ENCODE results near the gene DRC1. TPM values are rescaled to one million over a fixed set of nuclear protein-coding genes. Genes with fewer than 3 reads are reported as not detected.

DRC1 gene
- total and polyA plus RNA-seq, 2 of the 13 experiments (the other 11 are each of a cell fraction or from before 2014, with no cell fraction given) = 0.07 TPM; not detected in 1

- Histone ChIP-seq H4K20me1 (ENCODE audit: insufficient read depth, low read length) (no peaks in the 10 kb centered on the region), H3K27ac (ENCODE audit: extremely low read length, insufficient read depth, low read length) (no peak overlapping the region), H3K27me3 (ENCODE audit: control insufficient read depth in 1 of 2, insufficient read depth in 2 of 2, low read length in 2 of 2) (peaks cover 3 to 89% of the 10 kb centered on the region in 2 experiments; a peak in 4 of 5 replicates), H3K4me1 (ENCODE audit: insufficient read depth, low read length) (no peaks in the 10 kb centered on the region), H2AFZ (ENCODE audit: low read length) (no peak overlapping the region), H3K79me2 (ENCODE audit: insufficient read depth, low read length) (no peaks in the 10 kb centered on the region), H3K4me2 (ENCODE audit: low read depth, low read length) (no peak overlapping the region), H3K36me3 (replicated peaks in 1 of 2; ENCODE audit: control insufficient read depth in 1 of 2, insufficient read depth in 2 of 2, low read length in 2 of 2) (no peaks in the 10 kb centered on the region), H3K9ac (ENCODE audit: insufficient read depth, low read depth, low read length) (no peak overlapping the region), H3K9me3 (ENCODE audit: low read length) (no peaks in the 10 kb centered on the region), H3K4me3 (replicated peaks in 1 of 3; ENCODE audit: insufficient read depth in 1 of 3, low read depth in 2 of 3, low read length in 3 of 3) (no peak overlapping the region)
- TF ChIP-seq SSRP1 (CRISPR knock-in tag; IDR thresholded peaks at IDR 0.05) (no peak), BCLAF1 (IDR thresholded peaks at IDR 0.05) (no peak), AKAP8 (CRISPR knock-in tag; IDR thresholded peaks at IDR 0.05) (no peak), ZNF326 (CRISPR knock-in tag; IDR thresholded peaks at IDR 0.05; ENCODE audit: borderline replicate concordance) (no peak), TMF1 (CRISPR knock-in tag; IDR thresholded peaks at IDR 0.05; ENCODE audit: low read depth) (no peak), ZBTB7A (CRISPR knock-in tag; IDR thresholded peaks at IDR 0.05) (no peak), NAIF1 (CRISPR knock-in tag; IDR thresholded peaks at IDR 0.05; ENCODE audit: borderline replicate concordance) (no peak), NFAT5 (CRISPR knock-in tag; IDR thresholded peaks at IDR 0.05) (no peak)
- WGBS (ENCODE audit: low lambda C conversion rate) = 24% methylated on average over 8 of the region's 8 CpGs
- ATAC-seq = peak; percentile 43; the same call in 2 of the 3 replicates
- CTCF ChIA-PET (ENCODE audit: low intra/inter-chr PET ratio, low total read pairs) = no interaction called here
- in situ Hi-C loops (cut with HindIII; ENCODE audit: extremely low pct_ligation_motif_present, low pct_unique_long_range_greater_than_20kb) (no loop called here), intact Hi-C loops (cut with micrococcal nuclease; ENCODE audit: unreplicated experiment) (loop anchor here (10.0 kb wide), 1 partner anchor 79 kb away; no protein-coding TSS in a partner anchor)
- FAIRE-seq = no peak
- no TSS peak for BruUV-seq (replicated peaks)
- peak; percentile 30 for DNase-seq (ENCODE audit: low spot score)
- POLR2A ChIA-PET = no interaction called here
Observed at GRCh38 chr2:26495705-26496297, 94.1 kb downstream of the DRC1 start.
